Body of pancreas (tissue), 4 donors: ENCODE results near the gene TMEM45A.

ENCODE experiments used
- CTCF ChIP-seq, 7 experiments: fragments of 450-650 bp in 4 of 7; fragments of 200-600 bp in 3 of 7; sonication (generic) in 3 of 7; IDR thresholded peaks; one replicate each; pipeline ENCODE4 v1.5.1; 2016 to 2019; ENCODE audit warnings: antibody characterized with exemption in 7 of 7
- POLR2A ChIP-seq, 3 donors: fragments of 450-650 bp; IDR thresholded peaks; one replicate each; pipeline ENCODE4 v1.6.1; 2016; ENCODE audit warnings: antibody characterized with exemption in 3 of 3, mild to moderate bottlenecking in 2 of 3

- TF ChIP-seq POLR2A (IDR thresholded peaks at IDR 0.05) (no peak), CTCF (IDR thresholded peaks at IDR 0.05) (no peak)
These were observed 65.8 kb downstream of the TMEM45A start for GRCh38 chr3:100558233-100558632.
